NT2/D1 (cell line): ENCODE data around the gene DDX49.

Experiments used
- DNase-seq: peaks from one replicate; pipeline ENCODE4 v3.0.0-alpha.2; 2011; ENCODE audit warnings: low read depth, low spot score
- H3K27me3 ChIP-seq: 2 replicates; pipeline ENCODE4 v1.6.0; 2011; ENCODE audit warnings: mild to moderate bottlenecking; ENCODE audit not compliant: insufficient read length, insufficient read depth
- H3K36me3 ChIP-seq: 2 replicates; pipeline ENCODE4 v1.6.1; 2011; ENCODE audit warnings: mild to moderate bottlenecking, low read length, mixed read lengths; ENCODE audit not compliant: insufficient read depth, insufficient read length
- H3K4me1 ChIP-seq: 2 replicates; pipeline ENCODE4 v1.5.1; 2011; ENCODE audit not compliant: insufficient read depth, insufficient read length
- H3K4me3 ChIP-seq: 2 replicates; pipeline ENCODE4 v1.5.1; 2011; ENCODE audit warnings: low read depth; ENCODE audit not compliant: insufficient read length
- H3K9ac ChIP-seq: 2 replicates; pipeline ENCODE4 v1.6.0; 2011; ENCODE audit warnings: low read depth; ENCODE audit not compliant: insufficient read length
- H3K9me3 ChIP-seq: 2 replicates; pipeline ENCODE4 v1.5.1; 2011; ENCODE audit warnings: mild to moderate bottlenecking, low read length; ENCODE audit not compliant: insufficient read depth
- SUZ12 ChIP-seq: IDR thresholded peaks from 2 replicates; pipeline ENCODE4 v1.6.1; 2011; ENCODE audit not compliant: insufficient read length, insufficient read depth; ENCODE audit errors: extremely low read depth
- YY1 ChIP-seq: IDR thresholded peaks from 2 replicates; pipeline ENCODE4 v1.6.1; 2011; ENCODE audit not compliant: insufficient read length, insufficient read depth
- ZNF274 ChIP-seq: IDR thresholded peaks from 2 replicates; pipeline ENCODE4 v1.6.1; 2011; ENCODE audit warnings: mild to moderate bottlenecking, low read depth, low read length

The DDX49 gene

GRCh38 chr19:18920400-18920799, 885 bp downstream of the DDX49 start:
- Histone ChIP-seq H3K4me3 (peak overlapping the region; percentile 94), H3K36me3 (peaks cover 55% of the 10 kb centered on the region), H3K9me3 (no peaks in the 10 kb centered on the region), H3K27me3 (no peaks in the 10 kb centered on the region), H3K9ac (peak overlapping the region; percentile 92), H3K4me1 (peaks cover 4% of the 10 kb centered on the region)
- TF ChIP-seq ZNF274 = no peak
- no peak for TF ChIP-seq YY1
- no peak for TF ChIP-seq SUZ12
- DNase-seq = no peak

- TF ChIP-seq SUZ12 = no peak
- no peak for TF ChIP-seq ZNF274
- TF ChIP-seq YY1 = no peak
- DNase-seq = no peak
- H3K4me3 ChIP-seq = no peak overlapping the region
- peaks cover 62% of the 10 kb centered on the region for H3K36me3 ChIP-seq
- H3K9ac ChIP-seq = no peak overlapping the region
- H3K27me3 ChIP-seq = no peaks in the 10 kb centered on the region
- peaks cover 4% of the 10 kb centered on the region for H3K4me1 ChIP-seq
- no peaks in the 10 kb centered on the region for H3K9me3 ChIP-seq
These were observed 2.1 kb downstream of the DDX49 start for GRCh38 chr19:18921593-18921992.

GRCh38 chr19:18922228-18922985, 2.9 kb downstream of the DDX49 start:
- peaks cover 64% of the 10 kb centered on the region for H3K36me3 ChIP-seq
- no peaks in the 10 kb centered on the region for H3K27me3 ChIP-seq
- DNase-seq = no peak
- H3K4me1 ChIP-seq = peaks cover 4% of the 10 kb centered on the region
- H3K4me3 ChIP-seq = no peak overlapping the region
- TF ChIP-seq SUZ12 (no peak), YY1 (no peak), ZNF274 (no peak)
- H3K9me3 ChIP-seq = no peaks in the 10 kb centered on the region
- no peak overlapping the region for H3K9ac ChIP-seq

GRCh38 chr19:18924684-18925213, 5.2 kb downstream of the DDX49 start:
- peaks cover 4% of the 10 kb centered on the region for H3K4me1 ChIP-seq
- TF ChIP-seq ZNF274 (no peak), YY1 (no peak), SUZ12 (no peak)
- no peaks in the 10 kb centered on the region for H3K9me3 ChIP-seq
- no peak for DNase-seq
- H3K36me3 ChIP-seq = peaks cover 87% of the 10 kb centered on the region
- H3K9ac ChIP-seq = no peak overlapping the region
- no peaks in the 10 kb centered on the region for H3K27me3 ChIP-seq
- H3K4me3 ChIP-seq = no peak overlapping the region

GRCh38 chr19:18928018-18928805, 8.7 kb downstream of the DDX49 start:
- no peaks in the 10 kb centered on the region for H3K9me3 ChIP-seq
- TF ChIP-seq ZNF274 = no peak
- no peak for TF ChIP-seq SUZ12
- TF ChIP-seq YY1 = no peak

GRCh38 chr19:18929311-18929710, 9.8 kb downstream of the DDX49 start:
- peaks cover 78% of the 10 kb centered on the region for H3K36me3 ChIP-seq
- TF ChIP-seq ZNF274 (no peak), YY1 (no peak), SUZ12 (no peak)

More at GRCh38 chr19:18928018-18928805, 8.7 kb downstream of the DDX49 start:
- Histone ChIP-seq H3K9ac (no peak overlapping the region), H3K4me1 (peaks cover 8% of the 10 kb centered on the region), H3K36me3 (peaks cover 78% of the 10 kb centered on the region), H3K27me3 (no peaks in the 10 kb centered on the region), H3K4me3 (no peak overlapping the region)
- DNase-seq = no peak

More at GRCh38 chr19:18929311-18929710, 9.8 kb downstream of the DDX49 start:
- DNase-seq = no peak
- no peaks in the 10 kb centered on the region for H3K9me3 ChIP-seq
- no peak overlapping the region for H3K4me3 ChIP-seq
- H3K4me1 ChIP-seq = peaks cover 11% of the 10 kb centered on the region
- no peaks in the 10 kb centered on the region for H3K27me3 ChIP-seq
- no peak overlapping the region for H3K9ac ChIP-seq
